NCI-H1417 treated with DMSO at 0.1 percent for 48 hours (cell line): ENCODE data around the gene ACOXL.

ENCODE experiments used
- DNase-seq: peaks from one replicate; lab custom pipeline; 2025; lab: John Stamatoyannopoulos, UW

Gene ACOXL

GRCh38 chr2:110978148-110978547 is 245.8 kb downstream of the ACOXL start:
- no peak for DNase-seq

GRCh38 chr2:110978756-110979470 is 246.5 kb downstream of the ACOXL start:
- no peak for DNase-seq

GRCh38 chr2:110979471-110980338 is 247.3 kb downstream of the ACOXL start:
- DNase-seq, result no peak

GRCh38 chr2:110980339-110981062 is 248.1 kb downstream of the ACOXL start:
- DNase-seq, result peak; percentile 73

DNA sequence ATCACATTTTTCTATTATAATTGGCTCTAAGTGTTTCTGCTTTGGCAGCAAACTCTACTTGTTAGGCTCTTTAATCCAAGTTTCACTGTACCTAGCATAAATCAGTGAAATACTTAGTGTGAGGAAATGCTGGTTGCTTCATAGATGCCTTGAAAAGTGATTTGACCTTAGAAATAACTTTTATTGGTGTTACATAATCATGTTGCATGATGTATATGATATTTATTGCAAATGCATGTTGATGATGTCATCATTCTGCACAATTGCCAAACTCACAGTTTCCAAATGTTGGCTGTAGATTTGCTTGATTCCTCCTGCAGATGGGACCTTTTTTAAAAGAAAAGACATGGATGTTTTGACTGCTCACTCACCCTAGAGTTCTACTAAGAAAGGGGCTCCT is 250.8 kb downstream of the ACOXL start:
- DNase-seq, result no peak

- DNase-seq, result no peak
Observed at GRCh38 chr2:110984694-110985490, 252.5 kb downstream of the ACOXL start.

DNA sequence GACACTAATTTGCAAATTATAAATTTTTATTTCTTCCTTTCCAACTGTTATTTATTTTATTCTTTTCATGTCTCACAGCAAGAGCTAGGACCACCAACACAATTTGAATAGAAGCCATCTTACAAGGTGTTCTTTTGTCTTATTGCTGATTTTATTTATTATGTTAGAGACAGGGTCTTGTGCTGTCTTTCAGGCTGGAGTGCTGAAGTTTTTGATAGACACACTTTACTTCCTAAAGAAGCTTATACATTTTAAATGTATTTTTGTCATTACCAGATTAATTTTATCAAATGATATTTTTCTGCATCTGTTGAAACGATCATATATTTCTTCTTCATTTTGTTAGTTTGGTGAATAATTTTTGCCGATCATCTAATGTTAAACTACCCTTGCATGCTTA is 258.1 kb downstream of the ACOXL start:
- DNase-seq, result no peak

DNA sequence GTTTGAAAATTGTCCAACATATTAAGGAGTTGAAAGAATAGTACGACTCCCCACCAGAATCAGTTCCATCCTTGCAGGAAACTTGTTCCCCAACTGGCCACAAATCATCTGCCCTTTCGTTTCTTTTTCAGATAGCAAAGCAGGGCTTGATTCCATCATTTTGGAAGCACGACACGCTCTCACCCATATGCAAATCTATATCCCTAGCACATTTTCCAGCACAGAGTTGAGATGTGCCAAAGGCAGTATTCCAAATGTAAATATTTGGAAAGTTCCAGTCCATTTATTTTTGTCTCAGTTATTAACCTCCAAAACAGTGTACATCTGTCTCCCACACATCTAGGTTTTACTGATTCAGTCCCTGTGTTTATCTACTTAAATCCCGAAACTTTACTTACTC is 259.5 kb downstream of the ACOXL start:
- DNase-seq, result no peak

DNA sequence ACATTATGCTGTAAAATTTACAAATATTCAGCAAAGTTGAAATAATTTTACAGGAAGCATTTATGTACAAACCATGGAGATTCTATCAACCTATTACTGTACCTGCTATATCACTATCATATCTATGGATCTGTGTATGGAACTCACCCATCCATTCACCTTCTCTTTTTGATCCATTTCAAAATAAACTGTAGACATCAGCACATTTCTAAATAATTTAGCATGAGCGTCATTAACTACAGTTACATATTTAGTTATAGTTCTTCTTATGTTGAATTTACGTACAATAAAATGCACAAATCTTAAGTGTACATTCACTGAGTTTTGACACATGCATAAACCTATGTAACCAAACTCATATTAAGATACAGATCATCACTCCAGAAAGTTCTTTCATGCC is 260.5 kb downstream of the ACOXL start:
- DNase-seq, result no peak

DNA sequence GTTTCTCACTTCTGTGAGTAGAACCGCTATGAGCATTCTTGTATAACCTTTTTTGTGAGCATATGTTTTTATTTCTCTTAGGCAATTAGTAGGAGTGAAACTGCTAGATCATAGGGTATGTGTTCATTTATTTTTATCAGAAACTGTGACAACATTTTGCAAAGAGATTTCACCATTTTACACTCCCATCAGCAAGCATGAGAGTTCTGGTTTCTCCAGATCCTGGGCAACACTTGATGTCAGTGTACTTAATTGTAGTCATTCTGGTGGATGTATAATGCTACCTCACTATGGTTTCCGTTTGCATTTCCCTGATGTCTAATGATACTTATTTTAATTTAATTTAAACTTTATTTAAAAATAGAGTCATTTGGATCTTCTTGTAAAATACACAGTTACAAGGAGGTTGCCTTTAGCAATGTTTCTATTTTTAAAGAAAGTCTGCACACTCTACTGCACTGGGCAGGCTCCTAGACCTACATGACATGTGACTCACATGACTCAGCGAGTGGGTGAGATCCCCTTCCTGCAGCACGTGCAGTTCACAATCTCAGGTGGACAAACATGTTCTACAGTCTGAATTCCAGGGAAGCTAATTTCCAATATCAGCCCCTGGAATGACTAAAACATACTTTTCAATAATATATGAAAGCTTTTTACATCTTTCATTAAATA is 261.3 kb downstream of the ACOXL start:
- DNase-seq, result no peak

GRCh38 chr2:110994250-110994961 is 262.0 kb downstream of the ACOXL start:
- DNase-seq, result no peak

DNA sequence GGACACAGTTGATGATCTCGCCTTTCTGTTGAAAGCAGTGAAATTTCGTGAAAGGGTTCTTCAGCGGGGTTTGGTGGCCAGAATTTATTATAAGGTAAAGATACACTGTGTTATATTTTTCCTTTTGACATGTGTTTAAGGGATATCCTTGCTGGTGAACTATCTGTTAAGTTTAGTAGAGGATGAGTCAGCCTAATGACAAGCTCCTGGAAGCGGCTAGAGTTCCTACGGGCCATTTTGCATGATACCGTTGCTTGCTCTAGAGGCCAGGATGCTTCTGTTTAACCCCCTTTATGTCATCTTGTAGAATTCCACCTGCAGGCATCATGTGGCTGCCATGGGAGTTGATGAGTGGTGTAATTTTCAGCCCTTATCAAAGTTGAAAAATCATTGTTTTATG is 263.5 kb downstream of the ACOXL start:
- no peak for DNase-seq

DNA sequence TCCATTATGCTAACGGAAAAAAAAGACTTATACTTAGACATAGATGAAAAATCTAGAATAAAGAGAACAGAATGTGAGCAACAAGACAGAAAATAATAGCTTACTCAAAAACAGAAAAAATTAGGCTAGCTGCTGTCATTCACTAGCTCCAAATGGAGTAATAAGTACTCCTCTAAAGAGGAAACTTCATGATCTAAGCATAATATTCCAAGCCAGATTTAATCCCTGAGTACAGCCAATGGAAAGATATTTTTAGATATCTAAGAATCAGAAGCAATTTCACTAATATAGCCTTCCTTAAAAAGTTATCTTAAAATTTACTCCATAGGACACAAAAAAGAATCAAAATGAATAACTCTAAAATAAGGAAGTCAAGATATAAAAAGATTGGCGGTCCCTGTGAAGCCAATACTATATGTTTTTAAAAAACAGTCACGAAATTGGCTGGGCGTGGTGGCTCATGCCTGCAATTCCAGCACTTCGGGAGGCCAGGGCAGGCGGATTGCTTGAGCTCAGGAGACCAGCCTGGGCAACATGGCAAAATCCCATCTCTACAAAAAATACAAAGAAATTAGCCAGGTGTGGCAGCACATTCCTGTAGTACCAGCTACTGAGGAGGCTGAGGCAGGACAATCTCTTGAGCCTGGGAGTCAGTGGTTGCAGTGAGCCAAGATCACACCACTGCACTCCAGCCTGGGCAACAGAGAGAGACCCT is 265.1 kb downstream of the ACOXL start:
- no peak for DNase-seq

DNA sequence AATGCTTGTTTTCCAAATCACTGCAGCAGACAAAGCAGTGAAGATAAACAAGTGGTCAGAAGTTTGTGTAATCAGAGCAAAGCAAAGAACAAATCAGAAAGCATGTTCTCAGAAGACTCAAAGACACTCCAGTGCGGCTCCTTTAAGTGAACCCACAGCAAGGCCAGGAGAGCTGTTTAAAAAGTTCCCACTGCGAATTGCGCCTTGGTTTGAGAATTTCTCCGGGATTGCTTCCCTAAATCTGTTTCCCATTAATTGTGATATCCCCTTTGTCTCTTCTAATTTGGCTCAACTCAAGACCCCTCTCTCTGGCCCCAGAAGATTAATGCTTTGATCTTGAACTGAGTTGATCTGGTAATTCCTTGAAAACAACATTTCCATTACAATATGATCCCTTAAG is 265.9 kb downstream of the ACOXL start:
- DNase-seq, result no peak

- no peak for DNase-seq
Observed at GRCh38 chr2:110999626-111000025, 267.3 kb downstream of the ACOXL start.

DNA sequence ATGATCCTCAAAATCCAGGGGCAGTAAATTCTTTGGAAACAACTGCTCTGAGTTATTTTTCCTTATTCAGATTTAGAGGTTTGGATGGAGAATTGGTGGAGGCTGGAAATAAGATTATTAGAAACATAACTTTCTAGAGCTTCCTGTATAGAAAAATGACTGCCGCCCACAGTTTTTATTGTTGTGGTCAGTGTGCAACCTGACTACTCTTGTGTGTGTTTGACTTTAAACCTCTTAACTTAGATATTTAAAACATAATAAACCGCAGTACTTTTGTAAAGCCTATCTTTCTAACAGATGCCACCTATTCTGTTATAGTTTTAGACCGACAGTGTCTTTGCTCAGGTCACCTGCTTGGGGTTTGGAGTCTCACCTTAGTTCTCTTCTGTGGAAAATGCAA is 272.9 kb downstream of the ACOXL start:
- no peak for DNase-seq

DNA sequence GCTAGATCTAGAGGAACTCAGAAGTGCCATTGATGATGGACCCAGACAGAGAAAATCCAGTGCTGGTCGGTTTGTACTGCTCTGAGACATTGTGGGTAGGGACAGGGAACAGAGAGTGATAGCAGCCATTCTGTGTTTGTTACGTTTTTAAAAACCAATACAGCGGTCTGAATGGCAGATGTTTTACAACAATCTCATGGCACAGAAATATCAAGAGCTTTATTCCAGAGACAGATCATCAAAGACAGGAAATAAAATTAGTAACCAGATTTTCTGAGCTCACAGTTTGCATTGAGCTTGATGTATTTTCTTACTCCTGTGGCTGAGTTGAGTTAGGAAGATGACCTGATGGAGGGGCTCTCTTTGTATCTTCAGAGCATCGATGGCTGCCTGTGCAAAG is 273.4 kb downstream of the ACOXL start:
- no peak for DNase-seq

GRCh38 chr2:111007757-111008688 is 275.6 kb downstream of the ACOXL start:
- no peak for DNase-seq

DNA sequence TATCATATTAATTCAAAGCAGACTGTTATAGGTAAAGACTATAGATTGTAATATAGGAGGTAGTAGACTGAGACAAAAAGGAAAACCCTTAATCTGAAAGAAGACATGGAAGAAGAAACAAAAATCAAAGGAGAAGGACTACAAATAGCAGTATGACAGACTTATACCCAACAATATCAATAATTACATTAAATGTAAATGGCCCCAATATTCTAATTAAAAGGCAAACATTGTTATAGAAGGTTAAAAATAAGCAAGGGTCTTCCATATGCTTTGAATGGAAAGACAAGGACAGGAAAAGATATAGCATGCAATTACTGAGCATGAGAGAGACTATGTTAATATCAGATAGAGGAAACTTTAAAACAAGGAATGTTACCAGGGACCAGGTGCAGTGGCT is 278.8 kb downstream of the ACOXL start:
- DNase-seq, result no peak
